Tibial nerve (tissue), 4 donors: ENCODE results near the gene MTSS2.

Source experiments
- EP300 ChIP-seq, 2 donors: sonication (generic); formaldehyde crosslinking; IDR thresholded peaks; one replicate each; pipeline ENCODE4 v1.6.1; 2017; ENCODE audit warnings: antibody characterized with exemption in 2 of 2, mild to moderate bottlenecking in 1 of 2
- POLR2A ChIP-seq, 2 donors: fragments of 450-650 bp; IDR thresholded peaks; one replicate each; pipeline ENCODE4 v1.6.1; 2017; ENCODE audit warnings: antibody characterized with exemption in 2 of 2, mild to moderate bottlenecking in 2 of 2, moderate library complexity in 2 of 2
- TF ChIP-seq, protein P1 (sequence below), 5 experiments: fragments of 200-600 bp in 3 of 5; fragments of 450-650 bp in 2 of 5; sonication (generic) in 3 of 5; IDR thresholded peaks; one replicate each; pipeline ENCODE4 v1.5.1; 2016 to 2019; ENCODE audit warnings: antibody characterized with exemption in 5 of 5, mild to moderate bottlenecking in 3 of 5, moderate library complexity in 2 of 5

DNA sequence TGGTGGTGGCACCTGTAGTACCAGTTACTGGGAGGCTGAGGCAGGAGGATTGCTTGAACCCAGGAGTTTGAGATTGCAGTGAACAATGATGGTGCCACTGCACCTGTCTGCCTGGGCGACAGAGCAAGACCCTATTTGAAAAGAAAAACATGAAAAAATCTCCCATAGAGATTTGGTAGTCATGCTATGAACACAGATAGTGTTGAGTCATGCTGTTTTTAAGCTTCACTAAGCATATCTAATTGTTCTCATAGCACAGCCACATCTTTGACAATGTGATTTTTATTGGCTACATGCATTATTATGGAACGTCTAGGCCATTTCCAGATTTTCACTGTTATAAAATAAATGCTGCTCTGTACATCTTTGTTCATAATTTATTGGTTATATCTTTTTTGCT lies 33.5 kb downstream of the MTSS2 start:
- TF ChIP-seq, protein P1, sequence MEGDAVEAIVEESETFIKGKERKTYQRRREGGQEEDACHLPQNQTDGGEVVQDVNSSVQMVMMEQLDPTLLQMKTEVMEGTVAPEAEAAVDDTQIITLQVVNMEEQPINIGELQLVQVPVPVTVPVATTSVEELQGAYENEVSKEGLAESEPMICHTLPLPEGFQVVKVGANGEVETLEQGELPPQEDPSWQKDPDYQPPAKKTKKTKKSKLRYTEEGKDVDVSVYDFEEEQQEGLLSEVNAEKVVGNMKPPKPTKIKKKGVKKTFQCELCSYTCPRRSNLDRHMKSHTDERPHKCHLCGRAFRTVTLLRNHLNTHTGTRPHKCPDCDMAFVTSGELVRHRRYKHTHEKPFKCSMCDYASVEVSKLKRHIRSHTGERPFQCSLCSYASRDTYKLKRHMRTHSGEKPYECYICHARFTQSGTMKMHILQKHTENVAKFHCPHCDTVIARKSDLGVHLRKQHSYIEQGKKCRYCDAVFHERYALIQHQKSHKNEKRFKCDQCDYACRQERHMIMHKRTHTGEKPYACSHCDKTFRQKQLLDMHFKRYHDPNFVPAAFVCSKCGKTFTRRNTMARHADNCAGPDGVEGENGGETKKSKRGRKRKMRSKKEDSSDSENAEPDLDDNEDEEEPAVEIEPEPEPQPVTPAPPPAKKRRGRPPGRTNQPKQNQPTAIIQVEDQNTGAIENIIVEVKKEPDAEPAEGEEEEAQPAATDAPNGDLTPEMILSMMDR (IDR thresholded peaks at IDR 0.05) = no peak
- TF ChIP-seq POLR2A (IDR thresholded peaks at IDR 0.05) (no peak), EP300 (IDR thresholded peaks at IDR 0.05) (no peak)
